HG03521 (cell line): ENCODE data around the gene DTX1.

Experiments used
- ATAC-seq: cut with Tn5 transposase; IDR thresholded peaks from one replicate; pipeline ENCODE4 v1.9.1; 2021; ENCODE audit warnings: mild to moderate bottlenecking, moderate library complexity; ENCODE audit not compliant: unreplicated experiment

DTX1 gene

DNA sequence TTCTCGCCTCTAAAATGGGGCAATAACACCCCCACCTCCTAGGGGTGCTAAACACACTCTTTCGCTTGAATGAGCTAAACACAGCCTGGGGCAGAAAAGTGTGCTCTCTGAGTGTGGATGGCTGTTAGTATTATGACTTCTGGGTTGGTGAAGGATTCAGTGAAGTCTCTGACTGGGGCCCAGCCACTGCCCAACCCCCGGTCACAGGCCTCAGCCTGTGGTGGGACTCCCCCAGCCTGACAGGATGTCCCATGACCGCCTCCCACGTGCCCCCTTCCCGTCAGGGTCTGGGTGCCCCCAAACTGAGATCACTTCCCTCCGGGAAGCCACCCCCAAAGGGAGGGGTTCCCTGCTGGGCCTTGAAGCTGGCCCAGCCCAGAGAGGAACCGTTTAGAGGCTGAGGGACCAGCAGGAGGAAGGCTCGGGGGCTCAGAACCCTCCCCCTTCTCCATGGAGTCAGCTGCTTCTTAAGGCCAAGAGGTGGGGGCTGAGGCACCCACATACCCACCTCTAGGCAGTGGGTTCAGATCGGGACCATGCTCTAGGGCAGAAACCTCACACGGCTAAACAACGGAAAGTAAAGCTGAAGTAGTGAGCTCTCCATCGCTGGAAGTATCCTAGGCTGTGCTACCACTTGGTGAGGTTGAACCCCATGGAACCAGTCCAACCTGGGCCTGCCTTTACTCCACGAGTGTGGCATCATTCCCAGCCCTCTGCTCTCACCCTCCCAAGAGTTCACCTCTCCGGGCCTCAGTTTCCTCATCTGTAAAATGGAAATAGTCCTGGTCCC, 13.8 kb downstream of the DTX1 start:
- ATAC-seq, result no peak

DNA sequence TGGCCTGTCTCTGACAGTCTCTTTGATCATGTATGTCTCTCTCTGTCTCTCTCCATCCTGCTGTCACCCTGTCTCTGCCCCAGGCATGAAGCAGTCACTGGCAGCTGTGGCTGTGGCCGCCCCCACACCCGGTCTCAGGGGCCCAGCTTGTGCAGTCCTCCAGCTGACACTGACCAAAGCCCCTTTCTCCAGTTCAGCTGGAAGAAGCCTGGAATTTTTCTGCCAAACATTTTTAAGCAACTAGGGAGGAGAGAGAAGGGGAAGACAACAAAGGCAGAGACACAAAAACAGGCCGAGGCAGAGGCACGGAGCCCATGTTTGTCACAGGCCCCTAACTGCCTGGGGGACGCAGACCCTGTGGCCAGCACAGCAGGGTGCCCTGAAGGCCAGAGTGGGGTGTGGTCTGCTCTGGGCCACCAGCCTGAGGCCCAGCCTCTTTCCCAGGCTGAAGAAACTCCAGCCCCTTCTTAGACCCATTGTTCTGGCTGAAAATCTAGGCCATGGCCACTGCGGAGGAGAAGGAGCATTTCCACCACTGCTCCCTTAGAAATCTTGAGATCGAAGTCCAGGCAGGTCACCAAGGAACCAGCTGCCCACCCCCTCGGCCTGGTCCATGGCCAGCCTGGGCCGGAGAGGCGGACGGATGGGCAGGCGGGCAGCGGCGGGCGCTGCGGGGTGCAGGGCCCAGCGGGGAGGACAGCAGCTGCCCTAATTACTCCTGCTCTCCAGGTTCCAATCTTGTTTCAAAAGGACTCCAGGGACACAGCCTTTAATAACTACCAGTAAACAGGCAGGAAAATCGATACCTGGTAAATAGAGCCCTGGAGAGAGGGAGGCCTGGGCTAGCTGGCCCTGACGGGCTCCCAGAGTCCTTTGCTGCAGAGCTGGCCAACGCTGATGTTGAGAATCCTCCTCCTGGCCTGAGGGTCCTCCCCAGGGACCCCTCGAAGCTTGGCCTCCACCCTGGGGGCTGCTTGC, 14.9 kb downstream of the DTX1 start:
- ATAC-seq, result no peak

GRCh38 chr12:113072136-113072535, 15.6 kb downstream of the DTX1 start:
- ATAC-seq, result no peak

DNA sequence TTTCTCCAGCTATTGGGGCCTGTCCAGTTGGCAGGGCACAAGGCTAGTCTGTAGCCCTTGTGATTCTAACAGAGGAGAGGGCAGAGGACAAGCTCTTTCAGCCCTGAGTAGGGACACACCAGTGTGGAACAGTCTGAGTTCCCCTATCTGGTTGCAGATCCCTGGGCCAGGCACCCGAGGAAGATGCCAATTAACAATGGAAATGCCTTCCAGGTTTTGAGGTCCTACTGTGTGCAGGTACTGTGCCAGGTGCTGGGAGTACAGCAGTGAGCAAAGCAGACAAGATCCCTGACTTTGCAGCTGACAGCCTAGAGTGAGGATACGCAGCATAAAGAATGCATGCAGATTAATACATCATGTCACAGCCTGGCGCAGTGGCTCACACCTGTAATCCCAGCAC, 17.1 kb downstream of the DTX1 start:
- ATAC-seq, result no peak

- peak; percentile 82 for ATAC-seq
These were observed 18.7 kb downstream of the DTX1 start for GRCh38 chr12:113075137-113075683.

- ATAC-seq, result no peak
These were observed 20.7 kb downstream of the DTX1 start for GRCh38 chr12:113077057-113077858.

DNA sequence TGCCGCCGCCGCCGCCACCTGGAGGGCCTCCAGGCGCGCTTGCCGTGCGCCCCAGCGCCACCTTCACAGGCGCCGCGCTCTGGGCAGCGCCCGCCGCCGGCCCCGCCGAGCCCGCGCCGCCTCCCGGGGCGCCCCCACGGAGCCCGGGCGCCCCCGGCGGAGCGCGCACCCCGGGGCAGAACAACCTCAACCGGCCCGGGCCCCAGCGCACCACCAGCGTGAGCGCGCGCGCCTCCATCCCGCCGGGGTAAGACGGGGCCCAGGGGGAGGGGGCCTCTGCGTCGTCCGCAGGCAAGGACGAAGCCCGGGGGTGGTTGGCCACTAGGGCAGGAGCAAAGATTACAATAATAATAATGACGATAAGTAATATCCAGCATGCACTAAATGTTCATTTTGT, 21.3 kb downstream of the DTX1 start:
- ATAC-seq, result no peak

GRCh38 chr12:113081873-113082272, 25.3 kb downstream of the DTX1 start:
- no peak for ATAC-seq

DNA sequence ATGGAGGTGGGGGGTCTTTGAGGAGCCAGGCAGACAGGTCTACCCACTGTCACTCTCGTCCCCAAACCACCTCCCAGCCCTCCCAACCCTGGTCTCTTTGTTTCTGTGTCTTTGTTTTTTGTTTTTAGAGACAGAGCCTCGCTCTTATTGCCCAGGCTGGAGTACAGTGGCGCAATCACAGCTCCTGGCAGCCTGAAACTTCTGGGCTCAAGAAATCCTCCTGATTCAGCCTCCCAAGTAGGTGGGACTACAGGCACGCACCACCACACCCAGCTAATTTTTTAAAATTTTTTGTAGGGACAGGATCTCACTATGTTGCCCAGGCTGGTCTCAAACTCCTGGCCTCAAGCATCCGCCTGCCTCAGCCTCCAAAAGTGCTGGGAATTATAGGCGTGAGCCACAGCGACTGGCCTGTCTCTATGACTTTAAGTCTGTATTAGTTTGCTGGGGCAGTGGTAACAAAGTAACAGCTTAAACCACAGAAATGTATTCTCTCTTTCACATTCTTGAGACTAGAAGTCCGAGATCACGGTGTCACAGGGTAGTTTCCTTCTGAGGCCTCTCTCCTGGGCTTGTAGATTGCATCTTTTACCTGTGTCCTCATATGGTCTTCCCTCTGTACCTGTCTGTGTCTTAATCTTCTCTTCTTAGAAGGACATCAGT, 26.1 kb downstream of the DTX1 start:
- peak; percentile 67 for ATAC-seq

- ATAC-seq, result no peak
These were observed 27.4 kb downstream of the DTX1 start for GRCh38 chr12:113083863-113084435.

GRCh38 chr12:113086249-113087164, 30.0 kb downstream of the DTX1 start:
- ATAC-seq, result no peak

DNA sequence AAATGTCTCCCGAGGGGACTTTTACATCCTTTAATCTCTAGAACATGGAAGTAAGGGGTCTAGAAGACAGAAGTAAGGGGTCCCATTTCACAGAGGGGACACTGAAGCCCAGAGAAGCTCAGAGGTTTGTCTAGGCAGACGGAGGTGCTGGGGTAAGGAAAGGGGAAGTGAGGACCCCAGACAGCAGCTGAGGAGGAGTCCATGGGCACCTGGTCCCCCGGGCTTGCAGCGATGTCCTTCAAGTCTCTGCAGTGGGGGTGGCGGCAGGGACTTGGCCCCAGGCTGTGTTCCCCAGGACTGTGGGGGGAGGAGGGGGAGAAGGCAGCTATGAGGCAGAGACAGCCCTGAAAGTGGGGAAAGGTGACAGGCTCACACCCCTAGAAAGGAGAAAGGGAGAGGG, 30.7 kb downstream of the DTX1 start:
- no peak for ATAC-seq

GRCh38 chr12:113088037-113088436, 31.5 kb downstream of the DTX1 start:
- ATAC-seq, result no peak

DNA sequence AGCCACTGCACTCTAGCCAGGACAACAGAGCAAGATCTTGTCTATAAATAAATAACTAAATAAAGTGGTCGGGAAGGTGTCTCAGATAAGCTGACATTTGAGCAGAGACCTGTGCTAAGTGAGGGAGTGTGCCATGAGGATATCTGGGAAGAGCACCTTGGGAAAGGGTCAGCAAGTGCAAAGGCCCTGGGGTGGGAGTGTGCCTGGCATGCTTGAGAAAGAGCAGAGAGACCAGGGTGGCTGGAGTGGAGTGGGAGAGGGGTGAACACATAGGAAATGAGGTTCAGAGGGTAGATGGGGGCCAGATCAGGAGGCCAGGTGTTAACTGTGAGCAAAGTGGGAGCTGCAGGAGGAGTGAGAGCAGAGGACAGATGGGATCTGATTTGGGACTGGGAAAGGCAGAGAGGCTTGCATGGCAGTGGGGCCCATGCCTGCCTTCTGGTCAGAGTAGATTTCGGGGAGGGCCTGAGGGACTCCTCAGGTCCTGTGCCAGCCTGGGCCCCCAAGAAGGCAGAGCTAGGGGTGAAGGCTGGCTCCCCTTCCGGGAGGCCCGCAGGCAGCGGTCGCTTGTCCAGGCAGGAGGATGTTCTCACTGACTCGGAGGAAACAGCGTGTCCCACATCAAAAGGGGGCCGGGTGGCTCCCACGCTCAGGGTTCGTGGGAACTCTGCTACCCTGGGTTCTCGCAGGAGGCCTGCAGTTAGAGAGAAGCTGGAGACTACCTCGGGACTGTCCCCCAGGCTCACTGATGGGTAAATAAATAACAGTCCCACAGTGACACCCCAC, 32.6 kb downstream of the DTX1 start:
- ATAC-seq, result no peak

DNA sequence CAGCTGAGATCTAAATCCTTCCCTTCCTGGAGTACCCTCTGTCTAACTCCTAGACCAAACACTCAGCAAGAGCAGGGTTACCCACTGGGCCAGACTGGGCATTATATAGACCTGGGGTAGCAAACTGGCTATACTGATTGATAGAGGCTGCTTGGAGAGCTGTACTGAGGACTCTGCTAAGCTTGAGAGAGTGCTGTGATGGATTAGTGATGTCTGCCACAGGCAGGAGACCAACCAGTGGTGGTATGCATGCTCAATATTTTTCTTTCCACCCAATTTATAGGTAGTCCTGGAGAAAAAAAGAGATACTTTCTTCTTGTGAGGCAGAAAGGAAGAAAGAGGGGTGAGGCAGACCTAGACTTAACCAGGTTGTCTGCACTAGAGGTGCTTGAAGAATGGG, 33.3 kb downstream of the DTX1 start:
- no peak for ATAC-seq

DNA sequence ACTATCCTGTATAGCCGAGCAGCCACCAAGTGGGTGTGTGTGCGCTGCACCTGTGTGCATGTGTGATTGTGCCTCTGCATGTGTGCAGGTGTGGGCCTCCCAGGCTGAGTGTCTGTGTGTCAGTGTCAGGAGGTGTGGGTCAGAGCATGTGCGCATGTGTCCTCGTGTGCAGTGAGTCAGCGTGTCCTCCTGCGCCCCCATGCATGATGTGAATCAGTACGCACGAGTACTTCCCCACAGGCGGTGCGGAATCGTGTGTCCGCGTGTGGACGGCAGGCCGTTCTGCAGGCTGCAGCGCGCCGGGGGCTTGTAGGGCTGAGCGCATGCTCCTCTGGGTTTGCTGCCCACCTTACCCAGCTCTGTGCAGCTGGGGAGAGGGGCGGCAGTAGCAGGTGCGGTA, 34.2 kb downstream of the DTX1 start:
- ATAC-seq, result no peak

GRCh38 chr12:113091506-113091905, 35.0 kb downstream of the DTX1 start:
- no peak for ATAC-seq
